GM18909 (cell line): ENCODE measurements around the gene HMGA1.
"Not testable (repeated sequence)": the region's sequence is repeated elsewhere in the genome, so short reads cannot be mapped to it uniquely, and the experiment has no call there.

ENCODE experiments used
- ATAC-seq: cut with Tn5 transposase; IDR thresholded peaks from one replicate; pipeline ENCODE4 v1.9.1; 2021; ENCODE audit warnings: mild to moderate bottlenecking; ENCODE audit not compliant: unreplicated experiment, poor library complexity

Gene HMGA1

DNA sequence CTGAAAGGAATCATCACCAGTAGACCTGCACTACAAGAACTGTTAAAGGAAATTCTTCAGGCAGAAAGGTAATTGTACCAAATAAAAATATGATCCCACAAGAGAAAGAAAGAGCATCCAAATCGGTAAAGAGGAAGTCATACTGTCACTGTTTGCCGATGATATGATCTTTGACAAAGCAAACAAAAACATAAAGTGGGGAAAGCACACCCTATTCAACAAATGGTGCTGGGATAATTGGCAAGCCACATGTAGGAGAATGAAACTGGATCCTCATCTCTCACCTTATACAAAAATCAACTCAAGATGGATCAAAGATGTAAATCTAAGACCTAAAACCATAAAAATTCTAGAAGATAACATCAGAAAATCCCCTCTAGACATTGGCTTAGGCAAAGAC is 15.7 kb downstream of the HMGA1 start:
- ATAC-seq: not testable (repeated sequence)

DNA sequence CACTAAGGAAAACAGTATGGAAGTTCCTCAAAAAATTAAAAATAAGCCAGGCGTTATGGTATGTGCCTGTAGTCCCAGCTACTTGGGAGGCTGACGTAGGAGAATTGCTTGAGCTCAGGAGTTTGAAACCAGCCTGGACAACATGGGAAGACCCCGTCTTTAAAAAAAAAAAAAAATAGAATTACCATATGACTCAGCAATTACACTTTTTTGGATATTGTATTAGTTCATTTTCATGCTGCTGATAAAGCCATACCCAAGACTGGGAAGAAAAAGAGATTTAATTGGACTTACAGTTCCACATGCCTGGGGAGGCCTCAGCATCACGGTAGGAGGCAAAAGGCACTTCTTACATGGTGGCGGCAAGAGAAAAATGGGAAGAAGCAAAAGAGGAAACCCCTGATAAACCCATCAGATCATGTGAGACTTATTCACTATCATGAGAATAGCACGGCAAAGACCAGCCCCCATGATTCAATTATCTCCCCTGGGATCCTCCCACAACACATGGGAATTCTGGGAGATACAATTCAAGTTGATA is 22.9 kb downstream of the HMGA1 start:
- ATAC-seq: no peak

DNA sequence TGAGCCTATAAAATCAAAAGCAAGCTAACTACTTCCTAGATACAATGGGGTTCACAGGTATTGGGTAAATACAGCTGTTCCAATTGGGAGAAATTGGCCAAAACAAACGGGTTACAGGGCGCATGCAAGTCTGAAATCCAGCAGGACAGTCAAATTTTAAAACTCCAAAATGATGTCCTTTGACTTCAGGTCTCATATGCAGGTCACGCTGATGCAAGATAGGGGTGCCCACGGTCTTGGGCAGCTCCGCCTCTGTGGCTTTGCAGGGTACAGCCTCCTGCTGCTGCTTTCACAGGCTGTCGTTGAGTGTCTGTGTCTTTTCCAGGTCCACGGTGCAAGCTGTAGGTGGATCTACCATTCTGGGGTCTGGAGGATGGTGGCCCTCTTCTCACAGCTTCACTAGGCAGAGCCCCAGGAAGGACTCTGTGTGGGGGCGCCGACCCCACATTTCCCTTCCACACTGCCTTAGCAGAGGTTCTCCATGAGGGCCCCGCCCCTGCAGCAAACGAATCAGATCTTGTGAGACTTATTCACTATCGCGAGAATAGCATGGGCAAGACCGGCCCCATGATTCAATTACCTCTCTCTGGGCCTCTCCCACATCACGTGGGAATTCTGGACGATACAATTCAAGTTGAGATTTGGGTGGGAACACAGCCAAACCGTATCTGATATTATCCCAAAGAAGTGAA is 24.0 kb downstream of the HMGA1 start:
- no peak for ATAC-seq

DNA sequence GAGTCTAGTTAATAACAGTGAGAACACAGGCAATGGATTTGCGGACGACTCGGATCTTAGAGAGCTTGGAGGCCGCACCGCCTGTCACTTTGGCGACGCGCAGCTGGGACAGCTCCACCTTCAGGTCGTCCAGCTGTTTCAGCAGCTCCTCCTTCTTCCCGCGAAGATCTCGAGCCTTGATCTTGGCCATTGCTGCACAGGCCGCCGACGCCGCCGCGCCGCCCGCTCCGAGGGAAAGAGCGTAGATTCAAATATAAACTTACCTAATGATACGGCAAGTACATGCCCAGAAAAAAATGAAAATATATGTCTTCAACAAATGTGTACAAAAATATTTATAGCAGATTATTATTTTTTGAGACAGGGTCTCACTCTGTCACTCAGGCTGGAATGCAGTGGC is 26.8 kb downstream of the HMGA1 start:
- ATAC-seq: not testable (repeated sequence)

DNA sequence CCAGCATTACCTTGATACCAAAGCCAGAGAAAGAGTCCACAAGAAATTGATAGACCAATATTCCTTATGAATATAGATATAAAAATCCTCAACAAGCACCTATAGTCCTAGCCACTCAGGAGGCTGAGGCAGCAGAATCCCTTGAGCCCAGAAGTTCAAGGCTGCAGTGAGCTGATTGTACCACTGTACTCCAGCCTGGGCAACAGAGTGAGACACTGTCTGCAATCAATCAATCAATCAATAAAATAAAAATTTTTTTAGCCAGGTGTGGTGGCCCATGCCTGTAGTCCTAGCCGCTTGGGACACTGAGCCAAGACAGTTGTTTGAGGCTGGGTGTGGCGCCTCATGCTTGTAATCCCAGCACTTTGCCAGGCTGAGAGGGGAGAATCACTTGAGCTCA is 31.1 kb downstream of the HMGA1 start:
- ATAC-seq: no peak

DNA sequence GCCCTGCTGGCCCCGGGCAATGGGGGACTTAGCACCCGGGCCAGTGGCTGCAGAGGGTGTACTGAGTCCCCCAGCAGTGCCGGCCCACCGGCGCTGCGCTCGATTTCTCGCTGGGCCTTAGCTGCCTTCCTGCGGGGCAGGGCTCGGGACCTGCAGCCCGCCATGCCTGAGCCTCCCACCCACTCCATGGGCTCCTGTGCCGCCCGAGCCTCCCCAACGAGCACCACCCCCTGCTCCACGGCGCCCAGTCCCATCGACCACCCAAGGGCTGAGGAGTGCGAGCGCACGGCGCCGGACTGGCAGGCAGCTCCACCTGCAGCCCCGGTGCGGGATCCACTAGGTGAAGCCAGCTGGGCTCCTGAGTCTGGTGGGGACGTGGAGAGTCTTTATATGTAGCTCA is 32.5 kb downstream of the HMGA1 start:
- not testable (repeated sequence) for ATAC-seq

DNA sequence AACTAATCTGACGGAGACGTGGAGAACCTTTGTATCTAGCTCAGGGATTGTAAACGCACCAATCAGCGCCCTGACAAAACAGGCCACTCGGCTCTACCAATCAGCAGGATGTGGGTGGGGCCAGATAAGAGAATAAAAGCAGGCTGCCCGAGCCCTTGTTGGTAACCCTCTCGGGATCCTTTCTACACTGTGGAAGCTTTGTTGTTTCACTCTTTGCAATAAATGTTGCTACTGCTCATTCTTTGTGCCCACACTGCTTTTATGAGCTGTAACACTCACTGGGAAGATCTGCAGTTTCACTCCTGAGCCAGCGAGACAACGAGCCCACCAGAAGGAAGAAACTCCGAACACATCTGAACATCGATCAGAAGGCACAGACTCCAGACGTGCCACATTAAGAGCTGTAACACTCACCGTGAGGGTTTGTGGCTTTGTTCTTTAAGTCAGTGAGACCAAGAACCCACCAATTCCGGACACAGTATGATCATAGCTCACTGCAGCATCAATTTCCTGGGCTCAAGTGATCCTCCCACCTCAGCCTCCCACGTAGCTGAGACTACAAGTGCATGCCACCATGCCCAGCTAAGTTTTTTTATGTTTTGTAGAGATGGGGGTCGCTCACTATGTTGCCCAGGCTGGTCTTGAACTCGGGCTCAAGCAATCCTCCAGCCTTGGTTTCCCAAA is 33.1 kb downstream of the HMGA1 start:
- ATAC-seq: not testable (repeated sequence)

DNA sequence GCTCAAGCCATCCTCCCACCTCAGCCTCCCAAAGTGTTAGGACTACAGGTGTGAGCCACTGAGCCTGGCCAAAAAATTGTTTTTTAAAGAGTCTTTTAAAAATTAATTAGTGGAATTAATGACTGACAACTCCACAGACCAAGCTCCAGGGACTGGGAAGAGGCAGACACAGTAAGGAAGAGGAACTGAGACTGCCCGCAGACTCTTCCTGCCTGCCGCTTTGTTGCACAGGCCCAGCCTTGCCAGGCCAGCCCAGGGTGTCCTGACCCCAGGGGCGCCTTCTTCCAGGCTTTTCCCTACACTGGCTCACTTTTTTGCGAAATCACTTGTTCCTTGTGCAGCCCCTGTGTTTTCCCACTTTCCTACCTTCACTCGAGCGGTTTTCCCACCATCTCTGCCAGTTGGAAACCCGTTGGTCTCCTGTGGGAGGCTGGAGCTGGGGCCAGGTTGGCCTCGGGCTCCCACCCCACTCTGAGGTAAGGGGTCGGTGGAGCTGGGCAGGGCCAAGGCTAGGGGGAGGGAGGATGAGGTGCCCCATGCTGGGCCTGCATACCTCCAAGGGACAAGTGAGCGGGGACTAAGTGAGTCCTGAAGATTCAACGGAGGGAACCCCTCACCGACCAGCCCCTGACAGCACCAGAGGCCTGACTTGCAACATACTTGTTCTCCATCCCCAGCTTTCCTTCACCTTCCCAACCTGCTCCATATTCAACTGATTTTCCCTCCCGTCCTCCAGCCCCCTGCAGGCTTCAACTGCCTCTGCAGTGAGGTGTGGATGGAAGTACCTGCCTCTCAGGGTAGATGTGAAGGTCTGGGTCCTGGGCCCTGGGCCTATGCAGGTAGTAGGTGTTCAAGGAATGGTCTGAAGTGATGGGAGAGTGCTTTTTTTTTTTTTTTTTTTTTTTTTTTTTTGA is 35.6 kb downstream of the HMGA1 start:
- no peak for ATAC-seq

DNA sequence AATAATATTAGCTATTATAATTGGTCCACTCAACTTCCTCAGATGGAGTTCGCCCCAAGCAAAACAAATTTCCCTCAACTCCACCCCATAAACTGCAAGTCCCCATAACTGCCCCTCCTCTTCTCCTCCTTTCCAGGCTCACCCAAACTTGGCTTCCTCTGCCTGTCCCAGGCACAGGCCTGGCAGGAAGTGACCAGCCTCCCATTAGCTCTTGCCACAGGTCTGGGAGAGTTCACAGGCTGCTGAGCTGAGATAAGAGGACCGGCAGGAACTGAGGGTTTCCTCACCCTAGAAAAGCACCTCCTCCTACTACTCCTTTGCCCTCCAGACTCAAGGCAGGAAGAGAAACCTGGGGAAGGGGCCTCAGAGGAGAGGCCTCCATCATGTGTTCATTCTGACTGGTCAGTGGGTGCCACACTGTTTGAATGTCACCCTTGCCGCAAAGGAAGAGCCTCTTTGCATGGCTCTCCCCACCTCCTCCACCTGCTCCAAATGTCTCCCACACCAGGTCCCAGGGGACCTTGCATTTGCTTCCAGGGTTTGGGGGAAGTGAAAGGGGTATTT is 36.7 kb downstream of the HMGA1 start:
- no peak for ATAC-seq

DNA sequence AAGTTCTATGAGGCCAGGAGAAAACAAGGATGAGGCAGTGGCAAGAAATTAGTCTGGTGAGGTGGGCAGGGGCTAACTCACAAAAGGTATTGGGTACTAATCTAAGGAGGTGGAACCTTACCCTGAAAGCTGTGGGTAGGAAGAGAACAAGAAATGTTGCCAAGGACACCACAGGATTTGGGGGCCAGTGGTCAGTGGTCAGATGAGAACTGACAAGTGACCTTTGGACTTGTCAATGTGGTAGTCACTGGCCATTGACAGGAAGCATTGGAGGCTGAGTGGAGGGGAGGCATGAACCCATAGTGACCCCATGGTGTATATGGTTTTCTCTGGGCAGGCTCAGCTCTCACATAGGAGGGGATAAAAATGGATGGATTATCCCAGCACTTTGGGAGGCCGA is 37.5 kb downstream of the HMGA1 start:
- ATAC-seq: no peak

DNA sequence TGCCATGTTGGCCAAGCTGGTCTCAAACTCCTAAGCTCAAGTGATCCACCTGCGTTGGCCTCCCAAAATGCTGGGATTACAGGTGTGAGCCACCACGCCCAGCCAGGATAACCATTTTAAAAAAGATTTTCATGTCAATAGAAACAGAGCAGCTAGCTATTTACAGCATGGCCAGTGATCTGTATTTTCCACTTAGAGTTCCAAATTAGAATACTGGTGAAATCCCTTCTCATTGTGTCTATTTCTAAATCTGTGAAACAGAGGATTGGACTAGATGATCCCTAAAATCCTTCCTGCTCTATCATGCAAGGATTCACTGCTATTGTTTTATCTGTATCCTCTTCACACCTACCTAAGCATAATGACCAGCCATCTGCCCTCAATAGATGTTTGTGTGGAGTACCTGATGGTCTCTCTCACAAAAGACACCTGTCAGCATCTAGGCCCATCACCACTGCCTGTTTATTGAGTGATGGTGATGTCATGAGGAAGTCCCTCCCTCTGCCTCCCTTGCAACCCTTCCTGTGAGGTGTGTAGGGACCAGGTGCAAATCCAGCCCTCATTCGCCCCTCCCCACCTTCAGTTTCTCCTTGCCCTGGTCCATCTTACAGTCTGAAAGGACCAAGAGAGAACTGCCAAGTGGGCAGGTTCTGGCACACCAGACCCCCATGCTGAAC is 38.6 kb downstream of the HMGA1 start:
- no peak for ATAC-seq

DNA sequence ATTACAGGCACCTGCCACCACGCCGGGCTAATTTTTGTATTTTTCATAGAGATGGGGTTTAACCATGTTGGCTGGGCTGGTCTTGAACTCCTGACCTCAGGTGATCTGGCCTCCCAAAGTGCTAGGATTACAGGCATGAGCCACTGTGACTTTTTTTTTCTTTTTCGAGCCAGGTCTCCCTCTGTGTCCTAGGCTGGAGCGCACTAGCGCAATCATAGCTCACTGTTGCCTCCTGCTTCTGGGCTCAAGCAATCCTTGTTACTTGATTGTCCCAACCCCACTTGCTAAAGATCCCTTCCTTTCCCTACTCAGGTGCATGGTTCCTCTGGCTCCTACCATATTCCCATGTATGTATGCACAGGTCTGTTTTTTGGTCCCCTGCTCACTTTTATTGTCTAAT is 39.5 kb downstream of the HMGA1 start:
- no peak for ATAC-seq

DNA sequence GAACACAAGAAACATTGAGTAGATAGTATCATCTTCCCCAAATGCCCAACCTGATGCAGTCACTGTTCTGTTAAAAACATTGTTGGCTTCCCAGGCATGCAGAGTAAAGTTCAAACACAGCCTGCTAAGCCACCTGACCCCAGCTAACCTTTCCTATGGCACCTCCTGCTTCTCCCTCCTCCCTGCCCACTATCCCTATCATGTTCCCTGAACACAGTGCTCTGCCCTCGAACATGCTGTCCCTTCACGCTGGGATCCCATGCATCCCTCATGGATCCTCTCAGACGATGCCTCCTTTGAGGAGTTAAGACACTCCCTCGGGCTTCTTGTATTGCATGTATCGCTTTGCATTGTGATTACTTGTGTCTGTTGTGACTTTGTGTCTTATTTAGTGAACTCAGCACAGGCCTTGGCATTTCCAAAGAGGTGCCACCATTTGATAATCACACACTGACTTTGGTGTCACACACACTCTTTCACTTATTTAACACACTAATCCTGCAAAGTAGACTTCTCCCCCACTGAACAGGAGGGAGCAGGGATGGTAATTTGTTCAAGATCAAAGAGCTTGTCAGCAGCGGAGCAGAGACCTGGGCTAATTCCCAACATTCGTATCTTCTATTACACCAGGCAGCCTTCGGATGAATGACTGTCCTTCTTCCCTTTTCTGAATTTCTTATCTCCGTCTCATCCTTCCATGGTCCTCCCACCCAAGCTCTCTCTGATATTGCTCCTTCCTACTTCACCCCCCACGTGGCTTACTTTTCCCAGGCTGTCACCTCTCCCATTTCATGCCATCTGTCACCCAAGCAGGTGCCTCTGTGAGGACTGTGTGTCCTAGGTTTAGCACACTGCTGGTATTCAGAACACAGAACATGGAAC is 40.4 kb downstream of the HMGA1 start:
- ATAC-seq: no peak

DNA sequence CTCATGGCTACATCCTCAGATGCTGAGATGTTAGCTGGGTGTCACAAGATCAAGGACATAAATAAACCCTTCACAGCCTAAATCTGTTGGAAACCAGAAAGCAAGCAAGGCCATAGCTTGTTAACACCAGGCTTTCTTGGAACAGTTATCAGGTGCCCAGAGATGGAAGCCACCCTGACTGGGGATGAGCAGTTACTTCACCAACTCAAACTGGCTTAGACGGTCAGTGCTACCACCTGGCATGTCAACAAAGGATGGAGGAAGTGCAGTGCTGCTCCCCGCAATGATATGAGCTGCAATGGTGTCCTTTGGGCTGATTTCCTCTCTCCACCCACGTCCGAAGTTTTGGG is 41.1 kb downstream of the HMGA1 start:
- no peak for ATAC-seq

DNA sequence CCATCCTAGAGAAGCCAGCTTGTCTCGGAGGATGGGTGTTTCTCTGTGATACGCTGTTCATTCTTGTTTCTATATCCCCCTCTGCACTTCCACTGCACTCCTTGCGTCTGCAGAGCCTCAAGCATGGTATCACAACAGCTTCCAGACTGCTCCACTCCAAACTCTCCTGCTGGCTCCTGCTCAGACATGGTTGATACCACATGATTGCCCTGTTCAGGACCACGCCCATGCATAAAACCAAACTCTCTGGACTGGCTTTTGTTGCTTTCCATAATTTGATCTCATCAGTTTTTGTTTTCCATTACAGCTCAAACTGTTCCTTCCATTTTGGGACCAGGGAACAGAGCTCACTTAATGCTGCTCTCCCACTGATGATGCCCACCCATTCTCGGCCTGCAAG is 42.2 kb downstream of the HMGA1 start:
- ATAC-seq: no peak

DNA sequence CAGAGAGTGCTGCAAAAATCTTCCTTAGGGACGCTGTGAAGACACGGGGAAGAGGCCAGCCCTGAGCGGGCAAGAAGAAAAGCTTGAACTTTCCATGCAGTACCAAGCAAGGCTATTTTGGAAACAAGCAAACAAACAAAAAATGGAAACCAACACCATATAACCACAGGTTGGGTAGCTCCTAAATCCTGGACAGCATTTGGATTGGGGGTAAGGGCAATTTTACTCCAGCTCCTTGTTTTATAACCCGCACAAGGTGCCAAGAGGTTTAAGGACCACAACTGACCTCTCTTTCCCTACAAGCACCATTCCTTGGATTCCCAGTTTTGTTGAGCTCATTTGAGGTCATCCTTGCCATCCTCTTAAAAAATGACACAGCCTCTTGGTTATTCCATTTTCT is 43.5 kb downstream of the HMGA1 start:
- no peak for ATAC-seq

DNA sequence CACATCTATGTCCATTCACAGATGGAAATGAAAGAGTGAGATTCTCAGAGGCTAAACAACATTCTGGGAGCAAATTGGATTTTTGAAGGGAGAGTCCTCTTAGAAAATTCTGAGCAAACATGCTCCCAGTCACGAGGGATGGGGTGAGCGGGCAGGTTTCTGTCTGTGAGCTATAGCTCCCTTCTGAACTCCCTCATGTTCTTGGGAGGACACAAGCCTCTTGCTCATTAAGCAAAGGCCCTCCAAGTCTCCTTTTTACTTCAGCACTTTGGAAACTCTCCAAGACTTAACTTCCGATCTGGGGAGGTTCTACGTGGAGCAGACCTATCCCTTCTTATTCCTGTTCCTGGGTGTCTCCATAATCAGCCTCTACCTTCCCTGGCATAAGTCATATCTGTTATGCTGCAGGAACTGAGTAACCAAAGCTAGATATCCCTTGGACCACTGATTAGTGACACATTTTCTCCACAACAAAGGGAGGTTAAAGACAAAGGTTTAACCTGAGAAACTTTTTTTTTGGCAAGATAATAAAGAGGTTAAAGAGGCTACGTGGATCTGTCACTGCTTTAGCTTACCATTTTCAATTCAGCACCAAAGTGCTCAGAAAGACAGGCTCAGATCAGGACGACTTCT is 45.1 kb downstream of the HMGA1 start:
- ATAC-seq: no peak

DNA sequence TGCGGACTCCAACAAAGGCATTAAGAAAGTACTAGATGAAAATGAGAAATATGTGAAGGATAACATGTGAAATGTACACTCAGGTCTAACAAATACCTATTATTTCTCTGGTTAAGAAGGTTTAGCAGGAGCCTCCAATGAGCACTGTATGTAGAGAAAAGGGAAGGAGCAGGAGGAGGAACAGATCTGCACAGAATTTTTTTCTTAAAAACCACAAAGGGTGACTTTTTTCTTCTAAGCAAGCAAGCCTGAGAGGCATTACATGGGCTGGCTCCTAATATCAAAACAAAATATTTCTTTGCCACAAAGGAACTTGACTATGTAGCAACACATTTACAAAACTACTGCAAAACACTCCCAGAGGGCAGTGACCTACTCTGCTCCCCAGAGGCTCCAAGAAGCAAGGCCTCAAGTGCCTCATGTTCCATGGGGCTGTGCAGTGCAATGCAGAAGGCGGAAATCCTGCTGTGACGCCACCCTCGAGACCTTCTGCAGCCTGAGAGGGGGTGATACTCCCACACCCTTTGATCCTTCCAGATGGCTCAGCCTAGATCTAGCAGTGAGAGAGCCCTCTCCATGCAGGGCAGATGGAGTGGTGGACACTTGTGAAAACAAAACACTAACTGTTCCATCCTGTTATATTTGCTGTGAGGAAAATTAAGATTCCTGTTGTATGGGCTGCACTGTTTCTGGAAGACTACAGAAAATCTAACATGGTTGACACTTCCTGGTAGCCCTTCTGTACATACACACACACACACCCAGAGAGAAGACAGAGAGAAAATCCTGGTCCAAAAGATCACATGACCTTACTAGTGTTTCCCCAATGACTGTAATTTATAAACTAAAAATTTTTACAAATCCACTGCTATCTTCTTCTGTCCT is 48.1 kb downstream of the HMGA1 start:
- no peak for ATAC-seq
